Right hindlimb (tissue), 1 donor: ENCODE data around the gene HHATL.
A peak's percentile ranks its signal among the peaks of the same experiment; 100 is the strongest.

Experiments used
- DNase-seq: peaks from one replicate; pipeline ENCODE4 v3.0.0-alpha.2; 2018

The HHATL gene

GRCh38 chr3:42697289-42698051 lies 5.1 kb downstream of the HHATL start:
- no peak for DNase-seq

- no peak for DNase-seq
These were observed 6.0 kb downstream of the HHATL start for GRCh38 chr3:42696356-42697288.

DNA sequence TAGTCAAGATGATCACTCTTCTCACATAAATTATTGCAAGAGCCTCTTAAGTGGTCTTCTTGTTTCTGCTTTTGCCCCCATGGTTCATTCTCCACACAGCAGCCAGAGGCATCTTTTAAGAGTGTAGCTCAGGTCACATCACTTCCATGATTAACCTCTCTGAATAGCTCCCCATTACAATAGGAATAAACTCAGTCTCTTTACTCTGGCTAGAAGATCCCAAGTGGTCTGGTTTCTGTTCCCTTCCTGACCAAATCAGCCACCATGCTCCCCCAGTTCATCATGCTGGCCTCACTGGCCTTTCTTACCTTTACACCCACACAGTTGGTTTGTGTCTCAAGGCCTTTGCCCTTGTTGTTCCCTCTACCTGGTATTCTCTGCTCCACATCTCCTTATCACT lies 8.2 kb downstream of the HHATL start:
- DNase-seq = no peak

- no peak for DNase-seq
These were observed 9.1 kb downstream of the HHATL start for GRCh38 chr3:42693530-42693930.

DNA sequence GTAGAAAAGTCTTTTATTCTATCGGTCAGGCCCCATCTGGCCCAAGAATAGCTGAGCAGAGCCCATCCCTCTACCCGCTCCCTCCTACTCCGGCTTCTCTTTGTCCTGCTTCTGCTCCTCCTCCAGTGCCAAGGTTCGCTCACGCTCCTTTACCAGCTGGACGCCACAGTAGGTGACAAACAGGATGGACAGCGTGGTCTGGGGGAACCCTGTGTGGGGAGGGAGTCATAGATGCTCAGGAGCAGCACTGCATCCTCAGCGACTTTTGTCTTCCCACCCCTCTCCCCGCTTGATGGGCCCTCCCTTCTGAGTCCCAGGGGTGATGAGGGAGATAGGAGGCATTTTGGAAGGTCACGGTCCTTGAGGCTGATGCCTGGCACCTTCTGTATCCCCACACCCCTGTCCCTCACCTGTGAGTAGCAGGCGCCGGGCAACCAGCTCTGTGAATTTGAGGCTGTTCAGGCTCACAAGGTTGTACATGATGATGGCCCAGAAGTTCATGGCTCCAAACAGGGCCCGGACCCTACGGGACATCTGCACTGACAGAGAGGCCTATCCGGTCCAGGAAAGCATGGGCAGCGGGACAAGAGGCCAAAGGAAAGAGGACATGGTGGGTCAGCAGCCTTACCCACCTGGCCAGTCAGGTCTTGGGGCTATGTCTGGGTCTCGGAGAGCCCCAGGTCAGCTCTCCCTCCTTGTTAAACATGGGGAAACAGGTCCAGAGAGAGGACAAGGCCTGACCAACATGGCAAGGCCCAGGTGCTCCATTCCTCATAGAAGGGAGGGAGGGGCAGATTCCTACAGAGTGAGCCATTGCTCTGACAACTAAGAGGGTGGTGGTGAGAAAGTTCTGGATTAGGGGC lies 9.7 kb downstream of the HHATL start:
- DNase-seq = no peak

DNA sequence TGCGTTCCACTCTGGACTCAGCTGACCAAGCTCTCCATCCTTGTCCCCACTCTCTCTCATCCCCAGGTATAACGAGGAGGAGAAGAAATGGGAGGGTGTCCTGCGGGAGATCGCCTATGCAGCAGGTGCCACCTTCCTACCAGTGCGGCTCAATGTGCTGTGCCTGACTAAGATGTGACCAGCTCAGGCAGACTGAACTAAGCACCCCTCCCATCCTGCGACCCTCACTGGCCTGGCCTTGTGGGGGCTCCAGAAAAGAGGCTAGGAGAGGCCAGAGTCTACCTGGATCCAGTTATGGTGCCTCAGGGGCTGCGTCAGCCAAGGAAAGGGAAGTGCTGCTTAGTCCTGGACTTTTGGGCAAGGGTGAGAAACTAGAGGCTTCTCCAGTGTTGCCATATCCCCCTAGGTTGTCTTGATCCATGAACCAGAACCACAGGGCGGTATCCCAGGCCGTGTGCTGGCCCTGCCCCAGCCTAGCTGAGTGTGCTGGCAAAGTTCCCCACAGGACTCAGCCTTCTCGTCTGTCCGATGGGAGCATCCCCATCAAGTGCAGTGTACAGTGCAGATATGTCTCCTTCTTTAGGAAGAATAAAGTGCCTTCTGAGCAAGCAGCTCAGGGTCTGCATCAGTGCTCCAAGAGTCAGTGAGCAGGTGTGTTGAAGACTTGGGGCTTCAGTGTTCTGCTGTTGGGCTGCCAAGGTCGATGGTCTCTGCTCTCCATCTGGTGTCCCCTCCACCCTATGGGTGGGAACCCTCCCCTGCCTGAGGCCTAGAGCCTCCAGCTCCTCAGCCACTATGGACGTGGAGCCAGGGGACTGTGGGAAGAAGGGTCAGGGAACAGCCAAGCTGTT lies 10.6 kb downstream of the HHATL start:
- no peak for DNase-seq

DNA sequence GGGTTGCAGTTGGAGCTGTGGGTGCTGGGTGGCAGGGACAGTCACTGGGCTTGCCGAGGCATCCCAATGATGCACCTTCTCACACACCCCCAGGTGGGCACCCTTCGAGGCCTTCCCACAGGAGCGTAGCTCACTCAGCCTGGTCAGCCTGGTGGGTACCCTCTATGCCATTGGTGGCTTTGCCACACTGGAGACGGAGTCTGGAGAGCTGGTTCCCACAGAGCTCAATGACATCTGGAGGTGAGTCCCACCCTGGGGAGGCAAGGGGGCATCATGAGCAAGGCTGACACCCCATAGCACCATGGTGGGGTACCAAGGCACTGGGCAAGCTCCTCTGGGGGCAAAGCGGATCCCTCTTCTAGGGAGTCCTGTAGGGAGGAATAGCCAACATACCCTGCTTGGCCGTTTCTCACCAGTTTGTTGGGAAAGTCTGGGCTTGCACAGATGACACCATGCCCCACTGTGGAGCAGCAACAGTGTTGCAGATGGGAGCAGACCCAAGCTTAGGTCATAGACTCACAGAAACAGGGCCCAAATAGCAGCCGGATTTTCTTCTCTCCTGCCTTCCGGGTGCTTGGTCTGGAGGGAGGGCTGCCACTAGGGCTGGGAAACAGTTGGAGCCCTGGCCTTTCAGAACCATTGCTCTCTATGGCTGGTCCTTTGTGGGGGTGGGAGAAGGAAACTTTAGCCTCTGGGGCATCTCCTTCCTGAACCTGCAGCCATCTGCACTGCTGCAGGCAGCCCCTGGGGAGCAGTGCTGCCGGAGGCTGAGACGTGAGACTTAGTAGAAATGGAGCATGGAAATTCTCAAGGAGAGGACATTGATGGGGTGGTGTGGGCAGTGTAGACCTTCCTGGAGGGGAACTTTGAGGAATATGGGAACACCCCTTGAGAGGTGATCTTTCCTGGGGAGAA lies 11.6 kb downstream of the HHATL start:
- no peak for DNase-seq

DNA sequence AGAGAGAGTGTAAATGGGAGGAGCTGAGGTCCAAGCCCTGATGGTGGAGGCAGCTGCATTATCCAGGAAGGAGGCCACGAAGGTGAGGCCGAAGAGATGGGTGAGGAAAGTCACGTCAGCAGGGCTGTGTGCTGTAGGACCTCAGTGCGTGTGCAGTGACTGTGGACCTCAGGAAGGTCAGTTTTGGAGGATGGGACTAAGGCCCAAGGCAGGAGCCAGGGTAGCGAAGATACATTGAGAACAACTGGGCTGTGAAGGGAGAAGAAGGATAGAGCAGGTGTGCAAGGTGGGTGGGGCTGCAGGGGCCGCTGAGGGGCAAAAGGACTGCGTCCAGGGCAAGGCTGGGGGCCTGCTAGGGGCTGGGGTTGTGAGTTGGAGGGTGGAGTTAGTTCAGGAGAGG lies 12.4 kb downstream of the HHATL start:
- DNase-seq = no peak

GRCh38 chr3:42689421-42690014 lies 13.1 kb downstream of the HHATL start:
- DNase-seq = peak; percentile 5

DNA sequence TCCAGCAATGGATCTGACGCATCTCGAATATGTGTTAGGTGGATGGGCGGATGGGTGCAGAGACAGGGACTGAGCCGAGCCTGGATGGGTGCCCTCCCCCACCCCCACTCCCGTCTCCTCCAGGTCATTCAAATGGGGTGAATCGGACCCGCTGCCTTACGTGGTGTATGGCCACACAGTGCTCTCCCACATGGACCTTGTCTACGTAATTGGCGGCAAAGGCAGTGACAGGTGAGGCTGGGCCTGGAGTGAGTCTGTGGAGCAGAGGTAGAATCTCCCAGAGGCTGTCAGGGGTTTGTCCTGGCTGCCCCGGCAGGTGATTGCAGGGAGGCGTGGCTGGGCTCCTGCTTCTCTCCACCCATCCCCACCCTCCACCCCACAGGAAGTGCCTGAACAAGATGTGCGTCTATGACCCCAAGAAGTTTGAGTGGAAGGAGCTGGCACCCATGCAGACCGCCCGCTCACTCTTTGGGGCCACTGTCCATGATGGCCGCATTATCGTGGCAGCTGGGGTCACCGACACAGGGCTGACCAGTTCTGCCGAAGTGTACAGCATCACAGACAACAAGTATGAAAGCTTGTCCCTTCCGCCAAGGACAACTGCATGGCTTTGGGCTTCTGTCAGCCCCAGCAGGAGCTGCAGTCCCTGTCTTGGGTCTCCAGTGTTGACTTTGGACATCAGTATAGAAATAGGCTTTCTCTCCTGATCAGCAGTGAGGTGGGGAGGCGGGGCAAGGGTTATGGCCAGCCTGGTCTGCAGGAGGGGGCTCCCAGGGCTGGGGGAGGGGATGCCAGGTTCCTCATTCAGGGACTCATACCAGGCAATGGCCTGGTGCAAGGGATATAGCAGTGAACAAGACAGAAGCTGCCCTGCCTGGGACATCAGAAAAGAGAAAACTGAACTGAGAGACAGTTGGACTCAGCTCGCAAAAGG lies 13.8 kb downstream of the HHATL start:
- peak; percentile 7 for DNase-seq

DNA sequence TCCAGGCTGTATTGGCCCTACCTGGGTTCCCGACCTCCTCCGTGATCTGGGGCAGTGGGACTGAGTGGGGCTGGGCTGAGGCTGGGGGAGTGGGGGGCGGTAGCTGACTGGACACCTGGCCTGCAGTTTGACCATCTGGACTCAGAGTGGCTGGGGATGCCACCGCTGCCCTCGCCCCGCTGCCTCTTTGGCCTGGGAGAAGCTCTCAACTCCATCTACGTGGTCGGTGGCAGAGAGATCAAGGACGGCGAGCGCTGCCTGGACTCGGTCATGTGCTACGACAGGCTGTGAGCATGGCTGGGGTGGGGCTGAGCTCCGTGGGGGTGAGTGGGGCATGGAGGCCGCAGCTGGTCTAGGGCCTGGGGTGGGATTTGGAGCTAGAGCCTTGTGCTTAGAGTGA lies 14.6 kb downstream of the HHATL start:
- DNase-seq = peak; percentile 11

GRCh38 chr3:42686832-42687650 lies 15.6 kb downstream of the HHATL start:
- peak; percentile 6 for DNase-seq

GRCh38 chr3:42685891-42686820 lies 16.4 kb downstream of the HHATL start:
- DNase-seq = peak; percentile 35

GRCh38 chr3:42685363-42685881 lies 17.2 kb downstream of the HHATL start, which contains the start of gene KLHL40:
TSS of gene KLHL40 (plus strand) at chr3:42685537. CDS start at chr3:42685619, 82 bp downstream.
- peak; percentile 62 for DNase-seq

DNA sequence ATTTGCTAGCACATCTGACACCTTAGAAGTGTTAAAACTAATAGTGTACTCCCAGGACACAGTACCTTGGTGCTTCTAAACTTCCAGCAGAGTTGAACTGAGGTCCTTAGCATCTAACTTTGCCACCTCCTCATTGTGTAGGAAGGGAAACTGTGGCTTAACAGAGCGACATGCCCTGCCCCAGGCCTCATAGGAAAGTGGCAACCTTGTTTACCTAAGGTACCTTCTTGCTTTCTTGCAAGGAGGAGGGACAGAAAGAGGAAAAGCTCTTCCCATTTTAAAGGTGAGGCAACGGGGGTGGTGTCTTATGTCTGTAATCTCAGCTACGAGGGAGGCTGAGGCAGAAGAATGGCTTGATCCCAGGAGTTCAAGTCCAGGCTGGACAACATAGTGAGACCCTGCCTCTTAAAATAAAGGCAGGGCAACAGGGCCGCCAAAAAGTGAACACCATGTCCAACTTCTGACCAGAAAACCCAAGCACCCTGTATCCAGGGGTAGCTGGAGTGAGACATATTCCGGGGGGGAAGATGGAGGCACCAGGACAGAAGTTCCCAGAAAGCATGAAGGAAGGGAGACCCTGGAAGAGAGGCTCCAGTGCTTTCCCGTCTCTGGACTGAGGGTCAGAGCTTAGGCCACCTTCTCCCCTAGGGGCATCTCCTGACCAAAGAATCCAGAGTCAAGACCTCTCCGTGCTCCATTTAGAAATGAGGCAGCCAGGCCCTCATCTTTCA lies 17.8 kb downstream of the HHATL start:
- DNase-seq = no peak
